Left ventricle myocardium superior (tissue), 1 donor: ENCODE data around the gene COL9A1. TPM values are rescaled to one million over a fixed set of nuclear protein-coding genes. Genes with fewer than 3 reads are reported as not detected.

Source experiments
- ATAC-seq: fragments of 200-7000 bp; cut with Tn5 transposase; one replicate; pipeline ENCODE4 v1.9.1; 2020; ENCODE audit warnings: mild to moderate bottlenecking, moderate library complexity
- DNase-seq: peaks from one replicate; pipeline ENCODE4 v3.0.0-alpha.2; 2020
- intact Hi-C: fragments of 100-400 bp; cut with micrococcal nuclease; formaldehyde crosslinking; loops from one replicate; pipeline ENCODE4 v1.11.0; 2022
- total RNA-seq: library from RNA; stranded (reverse); fragmentation: NEBNext Ultra II Directional; extraction: Animal tissue kit (Norgen Biotek cat#: 25700); gene quantifications from one replicate; pipeline ENCODE4 v1.2.1, GENCODE V29; 2021
- donor health status: DM: no; HTN: yes; CAD: no; lungs with severe emphysema.

The COL9A1 gene
- total RNA-seq, 1 donor from 2014 or later, result not detected

GRCh38 chr6:70184723-70185122 is 118.2 kb downstream of the COL9A1 start:
- ATAC-seq (no peak), DNase-seq (no peak)
- intact Hi-C loops, result no loop called here

- intact Hi-C loops, result no loop called here
- no peak for DNase-seq
- no peak for ATAC-seq
Observed at GRCh38 chr6:70183538-70183937, 119.3 kb downstream of the COL9A1 start.

GRCh38 chr6:70180901-70181599 is 121.8 kb downstream of the COL9A1 start:
- ATAC-seq (no peak), DNase-seq (no peak)
- intact Hi-C loops, result no loop called here

- no peak for DNase-seq
- no peak for ATAC-seq
- intact Hi-C loops, result no loop called here
Observed at GRCh38 chr6:70180183-70180900, 122.5 kb downstream of the COL9A1 start.

GRCh38 chr6:70176842-70177550 is 125.9 kb downstream of the COL9A1 start:
- intact Hi-C loops, result no loop called here
- DNase-seq (no peak), ATAC-seq (no peak)

- intact Hi-C loops, result no loop called here
- ATAC-seq, result no peak
Observed at GRCh38 chr6:70175770-70176169, 127.1 kb downstream of the COL9A1 start.

GRCh38 chr6:70172252-70172651 is 130.6 kb downstream of the COL9A1 start:
- ATAC-seq, result no peak
- DNase-seq, result no peak
- intact Hi-C loops, result no loop called here

More at GRCh38 chr6:70175770-70176169, 127.1 kb downstream of the COL9A1 start:
- DNase-seq, result no peak

GRCh38 chr6:70171236-70171635 is 131.6 kb downstream of the COL9A1 start:
- ATAC-seq, result no peak
- intact Hi-C loops, result no loop called here

GRCh38 chr6:70168681-70169377 is 134.1 kb downstream of the COL9A1 start:
- intact Hi-C loops, result no loop called here
- DNase-seq (no peak), ATAC-seq (no peak)

More at GRCh38 chr6:70171236-70171635, 131.6 kb downstream of the COL9A1 start:
- no peak for DNase-seq

Other genes starting within 250 kb of the COL9A1 start
- gene FAM135A, start 110.4 kb upstream of the COL9A1 start, total RNA-seq, result 14.1 TPM